GM18868 (cell line): ENCODE measurements around the gene GLDC.
"Not testable (repeated sequence)": the region's sequence is repeated elsewhere in the genome, so short reads cannot be mapped to it uniquely, and the experiment has no call there.

Experiments
- ATAC-seq: cut with Tn5 transposase; IDR thresholded peaks from one replicate; pipeline ENCODE4 v1.9.1; 2021; ENCODE audit warnings: mild to moderate bottlenecking, moderate library complexity; ENCODE audit not compliant: unreplicated experiment

The GLDC gene

GRCh38 chr9:6645355-6646292 is at the start of gene GLDC:
TSS of gene GLDC (minus strand) at chr9:6645729. CDS start at chr9:6645499, 230 bp downstream.
- peak; percentile 92 for ATAC-seq

GRCh38 chr9:6692881-6693361 is 47.4 kb upstream of the GLDC start:
- ATAC-seq, result no peak

GRCh38 chr9:6692433-6692832 is 46.9 kb upstream of the GLDC start:
- no peak for ATAC-seq

- not testable (repeated sequence) for ATAC-seq
Observed at GRCh38 chr9:6690675-6691070, 45.1 kb upstream of the GLDC start.

GRCh38 chr9:6689893-6690674 is 44.6 kb upstream of the GLDC start:
- peak; percentile 36 for ATAC-seq

- no peak for ATAC-seq
Observed at GRCh38 chr9:6687180-6687579, 41.7 kb upstream of the GLDC start.

GRCh38 chr9:6686396-6686795 is 40.9 kb upstream of the GLDC start:
- no peak for ATAC-seq

- no peak for ATAC-seq
Observed at GRCh38 chr9:6681957-6682501, 36.5 kb upstream of the GLDC start.

GRCh38 chr9:6681147-6681956 is 35.8 kb upstream of the GLDC start:
- peak; percentile 70 for ATAC-seq

- peak; percentile 27 for ATAC-seq
Observed at GRCh38 chr9:6680797-6681146, 35.2 kb upstream of the GLDC start.

GRCh38 chr9:6677803-6678202 is 32.3 kb upstream of the GLDC start:
- no peak for ATAC-seq

GRCh38 chr9:6676254-6676921 is 30.9 kb upstream of the GLDC start:
- ATAC-seq, result no peak

GRCh38 chr9:6675268-6675667 is 29.7 kb upstream of the GLDC start:
- no peak for ATAC-seq

- no peak for ATAC-seq
Observed at GRCh38 chr9:6673326-6674025, 27.9 kb upstream of the GLDC start.

- ATAC-seq, result no peak
Observed at GRCh38 chr9:6672118-6672517, 26.6 kb upstream of the GLDC start.

GRCh38 chr9:6671416-6671815 is 25.9 kb upstream of the GLDC start:
- ATAC-seq, result no peak

GRCh38 chr9:6669881-6670280 is 24.4 kb upstream of the GLDC start:
- ATAC-seq, result no peak

- ATAC-seq, result peak; percentile 47
Observed at GRCh38 chr9:6667633-6668280, 22.2 kb upstream of the GLDC start.

- ATAC-seq, result no peak
Observed at GRCh38 chr9:6667080-6667479, 21.6 kb upstream of the GLDC start.
